22Rv1 (cell line): ENCODE data around the gene AMIGO1.

ENCODE experiments used
- H3K27ac ChIP-seq: fragments of 450-650 bp; 2 replicates; pipeline ENCODE4 v1.5.1; 2017
- CTCF ChIP-seq: fragments of 450-650 bp; IDR thresholded peaks from 2 replicates; pipeline ENCODE4 v1.5.1; 2017; ENCODE audit warnings: mild to moderate bottlenecking
- ZFX ChIP-seq: fragments of 450-650 bp; IDR thresholded peaks from 2 replicates; pipeline ENCODE4 v1.6.1; 2017; ENCODE audit warnings: antibody characterized with exemption, borderline replicate concordance

The AMIGO1 gene

GRCh38 chr1:109522026-109522425, 12.5 kb upstream of the AMIGO1 start:
- TF ChIP-seq CTCF, result no peak
- no peak for TF ChIP-seq ZFX
- no peak overlapping the region for H3K27ac ChIP-seq

GRCh38 chr1:109521002-109521951, 11.8 kb upstream of the AMIGO1 start:
- TF ChIP-seq CTCF (no peak), ZFX (no peak)
- no peak overlapping the region for H3K27ac ChIP-seq

- H3K27ac ChIP-seq, result 0 out of 2 replicates have a peak overlapping the region, but pooled peaks have one; percentile 23
- TF ChIP-seq CTCF, result no peak
- no peak for TF ChIP-seq ZFX
Measured at GRCh38 chr1:109517337-109517736, 7.8 kb upstream of the AMIGO1 start.

GRCh38 chr1:109516872-109517271, 7.3 kb upstream of the AMIGO1 start:
- H3K27ac ChIP-seq, result 0 out of 2 replicates have a peak overlapping the region, but pooled peaks have one; percentile 23
- no peak for TF ChIP-seq CTCF

GRCh38 chr1:109514846-109515245, 5.3 kb upstream of the AMIGO1 start:
- TF ChIP-seq CTCF (no peak), ZFX (no peak)
- H3K27ac ChIP-seq, result no peak overlapping the region

GRCh38 chr1:109513110-109513710, 3.7 kb upstream of the AMIGO1 start:
- H3K27ac ChIP-seq, result no peak overlapping the region

More at GRCh38 chr1:109513110-109513710, 3.7 kb upstream of the AMIGO1 start:
- TF ChIP-seq CTCF, result no peak
- no peak for TF ChIP-seq ZFX
